DLD1 (cell line): ENCODE data around the gene AGBL4.
"Not testable (repeated sequence)": the region's sequence is repeated elsewhere in the genome, so short reads cannot be mapped to it uniquely, and the experiment has no call there.

Experiments used
- in situ Hi-C: cut with HindIII; loops from 2 replicates; pipeline ENCODE4 v1.10.0; 2017; ENCODE audit warnings: low sequenced_read_pairs

AGBL4 gene

GRCh38 chr1:49051647-49052046, 972.1 kb downstream of the AGBL4 start:
- in situ Hi-C loops: no loop called here

DNA sequence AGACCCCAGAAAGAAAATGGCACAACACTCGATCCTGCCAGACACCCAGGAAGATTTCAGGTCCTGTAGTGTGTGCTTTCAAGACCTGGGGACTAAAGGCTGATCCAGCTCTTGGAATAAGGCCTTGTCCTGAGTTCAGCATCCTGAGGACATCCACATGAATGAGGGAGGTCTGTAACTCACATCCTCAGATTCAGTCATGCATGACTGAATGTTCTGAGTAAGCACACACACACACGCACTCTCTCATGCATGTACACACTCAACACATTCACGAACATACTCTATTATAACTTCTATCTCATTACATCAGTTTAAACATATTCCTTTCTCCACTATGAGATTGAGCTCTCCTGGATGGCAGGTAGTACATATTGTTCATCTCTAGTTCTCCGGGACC, 973.7 kb downstream of the AGBL4 start:
- in situ Hi-C loops: no loop called here

DNA sequence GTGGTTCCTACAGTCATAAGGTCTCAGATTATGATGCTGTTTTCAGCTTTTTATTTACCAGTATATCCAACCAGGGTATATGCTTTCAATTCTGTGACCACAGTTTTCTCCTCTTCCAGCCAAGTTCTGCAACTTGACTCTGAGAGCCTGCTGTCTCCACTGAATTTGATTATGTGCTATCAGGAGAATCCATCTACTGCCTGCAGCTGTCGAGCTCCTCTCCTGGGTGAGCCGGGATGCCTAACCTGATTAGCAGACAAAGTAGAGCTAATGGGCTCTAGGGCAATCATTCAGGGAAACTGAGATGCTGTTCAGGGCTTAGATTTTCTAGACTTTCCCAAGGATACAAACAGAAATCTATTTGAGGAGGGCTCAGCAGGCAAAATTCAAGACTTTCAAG, 975.6 kb downstream of the AGBL4 start:
- in situ Hi-C loops: no loop called here

DNA sequence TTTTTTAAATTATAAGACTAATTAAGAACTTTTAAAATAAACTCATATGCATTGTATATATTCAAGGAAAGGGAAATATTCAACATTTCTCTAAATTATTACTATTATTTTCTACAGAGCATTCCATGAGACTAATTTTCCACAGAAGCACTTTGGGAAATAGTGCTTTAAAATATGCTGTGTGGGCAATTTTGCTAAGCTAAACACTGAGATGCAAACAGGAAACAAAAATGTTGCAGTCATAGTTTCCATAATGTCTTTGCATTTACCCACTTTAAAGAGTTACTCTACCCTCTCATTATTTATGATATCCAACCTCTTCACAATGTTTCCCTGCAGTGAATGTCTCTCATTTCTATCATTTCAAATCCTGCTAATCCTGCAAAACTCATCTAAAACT, 977.4 kb downstream of the AGBL4 start:
- in situ Hi-C loops: no loop called here

DNA sequence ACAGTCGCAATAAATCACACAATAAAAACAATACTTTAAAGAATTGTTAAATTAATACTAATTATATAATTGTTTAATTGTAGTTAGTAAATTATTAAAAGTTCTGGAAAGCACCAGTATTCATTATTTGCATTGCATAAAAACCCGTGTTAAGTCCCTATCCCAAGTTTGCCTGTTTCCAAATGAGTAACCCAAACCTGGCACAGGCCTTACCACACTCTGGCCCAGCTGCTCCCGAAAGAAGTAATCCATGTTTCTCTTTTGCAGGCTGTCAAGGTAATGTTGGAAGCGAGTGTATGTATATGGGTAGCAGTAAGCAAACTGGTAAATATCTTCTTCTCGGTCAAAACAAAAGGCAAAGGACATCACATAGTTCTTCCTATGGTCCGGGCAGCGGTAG, 978.4 kb downstream of the AGBL4 start:
- in situ Hi-C loops: no loop called here

- in situ Hi-C loops: no loop called here
Observed at GRCh38 chr1:49036700-49037099, 987.1 kb downstream of the AGBL4 start.

DNA sequence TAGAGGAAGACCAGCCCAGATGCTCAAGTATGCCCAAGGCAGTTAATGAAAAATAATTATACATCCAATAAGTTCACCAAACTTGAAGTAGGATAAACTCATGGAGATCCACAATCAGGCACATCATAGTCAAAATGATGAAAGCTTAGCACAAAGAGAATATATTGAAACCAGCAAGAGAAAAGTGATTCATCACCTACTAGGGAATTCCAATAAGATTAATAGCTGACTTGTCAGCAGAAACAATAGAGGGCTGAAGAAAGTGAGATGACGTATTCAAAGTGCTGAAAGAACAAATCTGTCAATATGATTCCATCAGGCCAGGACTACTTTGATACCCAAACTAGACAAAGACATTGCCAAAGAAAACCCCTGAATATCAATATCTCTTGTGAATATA, 995.4 kb downstream of the AGBL4 start:
- in situ Hi-C loops: no loop called here

- in situ Hi-C loops: no loop called here
Observed at GRCh38 chr1:49026230-49026811, 997.4 kb downstream of the AGBL4 start.

DNA sequence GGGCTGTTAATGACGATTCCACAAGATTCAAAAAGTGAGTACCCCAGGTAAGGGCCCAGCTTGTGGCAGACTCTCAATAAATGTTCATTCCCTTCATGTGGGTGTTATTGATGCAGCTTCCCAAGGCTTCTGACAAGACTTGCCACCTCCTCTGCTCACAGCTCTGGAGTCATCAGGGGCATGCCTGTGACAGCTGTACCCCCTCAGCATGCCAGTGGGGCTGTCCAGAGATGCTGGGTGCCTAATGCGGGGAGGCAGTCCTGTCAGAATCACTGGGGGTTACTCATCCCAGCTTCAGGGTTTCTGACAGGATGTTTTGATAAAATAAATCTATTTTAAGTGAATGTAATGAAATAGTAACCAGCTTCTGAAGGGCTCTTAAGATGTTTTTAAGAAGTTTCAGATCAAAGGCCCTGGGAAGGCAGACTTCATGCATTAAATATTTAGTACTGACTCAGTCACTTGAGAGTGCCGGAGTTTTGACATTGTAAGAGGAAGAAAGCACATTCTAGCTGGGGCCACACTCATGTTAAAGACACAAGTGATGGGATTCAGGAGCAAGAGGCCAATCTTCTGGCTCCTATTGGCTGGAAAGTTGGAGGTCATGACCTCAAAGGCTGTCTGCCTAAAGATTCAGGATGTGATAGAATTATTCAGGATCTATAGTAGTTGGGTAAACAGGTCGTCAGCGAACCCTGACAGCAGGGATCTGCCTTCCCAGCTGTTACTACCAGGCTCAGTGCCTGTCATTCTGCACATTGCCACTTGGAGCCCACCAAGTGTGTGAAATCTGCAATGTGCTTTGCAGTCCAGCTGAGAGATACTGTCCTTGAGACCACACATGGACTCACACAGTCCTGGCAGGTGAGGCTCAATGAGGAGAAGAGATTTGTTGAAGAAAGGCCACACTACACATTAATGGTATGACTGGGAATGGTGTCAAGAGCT, 1007.5 kb downstream of the AGBL4 start:
- in situ Hi-C loops: no loop called here

DNA sequence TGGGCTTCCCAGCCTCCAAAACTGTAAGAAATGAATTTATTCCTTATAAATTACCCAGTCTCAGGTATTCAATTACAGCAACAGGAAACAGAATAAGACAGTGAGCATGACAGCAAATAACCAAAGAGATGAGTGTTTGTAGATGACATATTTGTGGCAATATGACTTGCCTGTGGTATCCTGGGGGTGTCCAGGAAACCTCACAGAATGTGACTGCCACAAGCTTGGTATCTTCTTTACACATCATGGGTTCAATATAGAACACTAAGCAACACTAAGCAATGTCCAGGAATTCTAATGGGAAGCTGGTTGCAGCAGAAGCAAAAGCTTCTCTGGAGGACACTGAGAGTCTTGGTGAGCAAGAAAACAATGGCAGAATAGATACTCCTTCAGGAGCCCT, 1010.7 kb downstream of the AGBL4 start:
- in situ Hi-C loops: no loop called here

DNA sequence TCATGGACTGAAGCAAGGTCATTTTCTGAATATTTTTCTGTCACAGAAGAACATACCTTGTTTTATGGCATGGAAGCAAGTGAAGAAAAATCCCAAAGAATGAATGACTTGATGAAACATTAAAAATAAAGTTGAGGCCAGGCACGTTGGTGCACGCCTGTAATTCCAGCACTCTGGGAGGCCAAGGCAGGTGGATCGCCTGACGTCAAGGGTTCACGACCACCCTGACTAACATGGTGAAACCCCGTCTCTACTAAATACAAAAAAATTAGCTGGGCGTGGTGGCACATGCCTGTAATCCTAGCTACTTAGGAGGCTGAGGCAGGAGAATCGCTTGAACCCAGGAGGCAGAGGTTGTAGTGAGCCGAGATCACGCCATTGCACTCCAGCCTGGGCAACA, 1020.8 kb downstream of the AGBL4 start:
- in situ Hi-C loops: not testable (repeated sequence)

DNA sequence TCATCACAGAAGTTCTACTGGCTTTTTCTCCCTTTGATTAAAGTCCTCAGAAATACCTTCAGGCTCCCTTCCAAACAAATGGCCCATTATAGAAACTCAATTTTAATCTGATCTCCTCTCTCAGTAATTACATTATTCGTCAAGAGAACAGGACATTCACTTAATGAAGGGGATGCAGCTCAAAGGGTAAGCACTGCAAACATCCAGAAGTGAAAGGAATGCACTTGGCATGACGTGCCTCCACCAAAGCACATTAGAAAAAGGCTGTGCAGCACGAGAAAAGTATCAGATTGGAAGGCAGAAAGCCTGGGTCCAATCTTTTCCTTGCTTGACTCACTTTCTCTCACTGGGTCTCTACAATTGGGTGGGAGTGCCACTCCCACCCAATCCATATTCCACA, 1024.4 kb downstream of the AGBL4 start:
- in situ Hi-C loops: no loop called here

- in situ Hi-C loops: no loop called here
Observed at GRCh38 chr1:48996311-48996710, 1027.4 kb downstream of the AGBL4 start.

DNA sequence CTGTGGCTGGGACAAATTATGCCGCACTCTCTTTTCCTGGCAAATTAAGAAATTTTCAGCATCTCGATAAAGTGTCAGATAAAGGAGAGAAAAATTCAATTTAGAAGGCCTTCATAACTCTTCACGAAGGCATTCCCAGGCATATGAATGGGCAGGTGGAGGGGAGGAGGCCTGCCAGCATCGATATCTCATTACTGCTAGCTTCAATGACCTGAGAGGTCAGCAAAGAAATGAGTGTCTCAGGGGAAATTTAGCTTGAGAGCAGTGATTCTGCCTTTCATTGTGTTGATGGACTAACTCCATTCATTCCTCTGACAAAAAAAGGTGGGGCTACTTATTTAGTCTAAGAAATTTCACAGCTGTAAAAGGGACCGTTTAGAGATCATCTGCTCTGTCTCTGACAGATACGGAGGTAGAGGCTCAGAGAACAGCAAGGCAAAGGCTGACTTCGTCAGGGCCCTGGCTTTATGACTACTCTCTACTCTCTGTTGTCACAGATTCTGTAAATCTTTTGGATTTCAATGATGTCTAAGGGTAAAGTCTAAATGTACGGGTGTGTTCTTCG, 1035.0 kb downstream of the AGBL4 start:
- in situ Hi-C loops: no loop called here

DNA sequence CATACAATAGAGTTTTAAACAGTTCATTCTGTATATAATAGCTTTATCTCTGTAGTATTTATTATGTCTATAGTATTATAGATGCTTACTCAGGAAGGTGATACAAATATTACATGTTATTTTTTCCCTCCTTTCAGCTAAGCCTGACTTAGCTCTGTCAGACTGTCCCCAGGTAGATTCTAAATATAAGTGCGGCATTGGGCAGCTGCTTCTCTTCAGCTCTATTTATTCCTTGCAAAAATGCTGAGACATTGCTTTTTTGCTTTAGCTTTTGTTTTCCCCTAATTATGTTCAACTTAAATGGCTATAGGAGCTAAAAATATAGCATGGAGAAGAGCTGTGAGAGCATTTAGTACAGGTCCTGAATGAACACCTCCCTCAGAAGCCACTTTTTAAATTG, 1043.8 kb downstream of the AGBL4 start:
- in situ Hi-C loops: no loop called here

DNA sequence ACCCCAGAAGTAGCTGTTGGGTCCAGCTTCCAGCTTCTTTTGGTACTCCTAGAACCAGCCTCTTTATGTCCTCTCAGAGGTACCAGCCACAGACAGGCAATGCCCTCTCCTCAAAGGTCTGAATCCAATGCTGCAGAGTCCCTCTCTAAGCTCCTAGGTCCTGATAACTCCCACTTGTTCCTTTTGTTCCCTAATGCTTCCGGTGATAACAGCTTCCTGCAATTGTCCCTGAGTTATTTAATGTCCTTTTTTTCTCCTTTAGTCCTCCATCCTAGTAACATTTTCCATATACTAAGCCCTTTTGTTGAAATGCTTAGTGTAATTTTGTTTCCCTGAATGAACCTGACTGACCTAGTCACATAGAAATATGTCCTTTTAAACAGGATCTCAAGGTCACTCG, 1045.3 kb downstream of the AGBL4 start:
- in situ Hi-C loops: no loop called here

DNA sequence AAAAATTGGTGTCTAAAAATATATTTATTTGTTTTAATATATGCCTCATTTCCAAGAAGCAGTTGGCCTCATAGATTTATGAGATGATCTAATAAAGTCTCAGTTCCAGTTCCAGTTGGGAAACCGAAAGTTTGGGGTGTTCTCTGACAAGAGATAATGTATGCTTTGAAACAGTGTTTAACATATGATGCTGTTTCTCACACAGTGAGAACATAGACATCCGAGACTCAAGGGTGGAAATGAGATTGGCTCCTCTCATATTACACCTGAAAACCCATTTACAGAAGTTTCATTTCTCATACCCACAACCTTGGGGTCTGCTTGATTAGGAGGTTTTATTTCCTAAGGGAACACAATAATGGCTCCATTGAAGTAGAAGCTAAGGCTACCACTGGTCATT, 1046.5 kb downstream of the AGBL4 start:
- in situ Hi-C loops: no loop called here

DNA sequence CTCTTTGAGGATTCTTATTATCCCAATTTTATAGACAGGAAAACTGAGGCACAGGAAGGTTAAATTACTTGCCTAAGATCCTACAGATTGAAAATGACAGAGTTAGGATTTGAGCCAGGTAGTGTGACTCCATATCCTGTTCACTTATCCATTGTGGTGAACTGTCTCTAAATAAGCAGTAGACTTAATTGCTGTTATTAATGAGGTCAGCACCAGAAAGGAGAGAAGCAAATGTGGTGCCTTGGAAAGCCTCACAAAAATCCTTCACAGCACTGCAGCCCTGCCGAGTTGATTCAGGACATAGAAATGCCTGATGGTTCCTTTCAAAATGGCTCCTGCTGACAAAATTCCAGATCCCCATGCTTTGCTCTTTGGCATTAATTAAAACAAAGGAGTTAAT, 1053.8 kb downstream of the AGBL4 start:
- in situ Hi-C loops: no loop called here

- in situ Hi-C loops: no loop called here
Observed at GRCh38 chr1:48967318-48967717, 1056.4 kb downstream of the AGBL4 start.

- in situ Hi-C loops: no loop called here
Observed at GRCh38 chr1:48966583-48966982, 1057.2 kb downstream of the AGBL4 start.

- in situ Hi-C loops: no loop called here
Observed at GRCh38 chr1:48960320-48960719, 1063.4 kb downstream of the AGBL4 start.

DNA sequence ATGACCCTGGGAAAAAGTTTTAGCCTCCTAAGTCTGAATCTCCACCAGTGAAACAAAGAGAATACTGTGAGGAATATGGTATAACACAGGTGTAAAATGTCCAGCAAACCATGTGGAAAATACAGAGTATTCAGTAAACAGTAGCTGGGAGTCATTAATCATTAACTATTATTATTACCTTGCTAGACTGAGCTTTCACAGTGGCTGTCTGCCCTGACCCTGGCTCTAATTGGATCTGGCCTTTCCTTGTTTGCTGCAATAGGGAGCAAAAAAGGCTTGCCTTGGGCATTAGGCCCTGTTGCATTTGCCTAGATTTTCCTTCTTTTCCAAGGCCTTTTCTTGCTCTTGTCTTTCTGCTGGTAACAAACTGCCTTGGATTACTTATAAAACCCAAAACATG, 1068.0 kb downstream of the AGBL4 start:
- in situ Hi-C loops: no loop called here
